Peyer's patch (tissue), 4 donors: ENCODE results near the gene C1QL1. TPM values are rescaled to one million over a fixed set of nuclear protein-coding genes. Genes with fewer than 3 reads are reported as not detected.
A peak's percentile ranks its signal among the peaks of the same experiment; 100 is the strongest.

ENCODE experiments used
- DNase-seq, 3 donors: peaks; one replicate each; pipeline ENCODE4 v3.0.0-alpha.2; 2017 to 2019
- H3K27ac ChIP-seq, 4 donors: fragments of 200-600 bp; sonication (generic); one replicate each; pipeline ENCODE4 v1.5.1; 2016 to 2019
- H3K27me3 ChIP-seq, 2 donors: fragments of 200-600 bp; sonication (generic); one replicate each; pipeline ENCODE4 v1.5.1; 2019
- H3K36me3 ChIP-seq, 3 donors: fragments of 200-600 bp; sonication (generic); one replicate each; pipeline ENCODE4 v1.5.1; 2016 to 2019
- H3K4me1 ChIP-seq, 4 donors: fragments of 200-600 bp; sonication (generic); one replicate each; pipeline ENCODE4 v1.5.1; 2016 to 2019
- H3K4me3 ChIP-seq, 4 donors: fragments of 200-600 bp; sonication (generic); 1 replicate in 3 of 4; 2 replicates in 1 of 4; pipeline ENCODE4 v1.5.1; 2016 to 2019; ENCODE audit warnings: mild to moderate bottlenecking in 1 of 4
- H3K9me3 ChIP-seq, 4 donors: fragments of 200-600 bp; sonication (generic); one replicate each; pipeline ENCODE4 v1.5.1; 2016 to 2019; ENCODE audit warnings: mild to moderate bottlenecking in 1 of 4
- CTCF ChIP-seq, 6 experiments: fragments of 450-650 bp in 4 of 6; fragments of 200-600 bp in 2 of 6; sonication (generic) in 1 of 6; IDR thresholded peaks; one replicate each; pipeline ENCODE4 v1.5.1; 2017 to 2019; ENCODE audit warnings: antibody characterized with exemption in 6 of 6, mild to moderate bottlenecking in 3 of 6, moderate library complexity in 1 of 6
- POLR2A ChIP-seq, 2 donors: fragments of 450-650 bp; IDR thresholded peaks; one replicate each; pipeline ENCODE4 v1.5.1; 2017; ENCODE audit warnings: antibody characterized with exemption in 2 of 2, mild to moderate bottlenecking in 2 of 2, moderate library complexity in 2 of 2
- total RNA-seq, 4 donors: library from RNA; depleted of rRNA; stranded (reverse); fragments of >200 nt; gene quantifications; one replicate each; pipeline ENCODE4 v1.1.0, GENCODE V29; 2016

C1QL1 gene
- total RNA-seq, 4 donors from 2014 or later, result 0.67 to 3.3 TPM; not detected in 2

GRCh38 chr17:44942456-44942855 is 25.6 kb downstream of the C1QL1 start:
- no peak overlapping the region for H3K27ac ChIP-seq

DNA sequence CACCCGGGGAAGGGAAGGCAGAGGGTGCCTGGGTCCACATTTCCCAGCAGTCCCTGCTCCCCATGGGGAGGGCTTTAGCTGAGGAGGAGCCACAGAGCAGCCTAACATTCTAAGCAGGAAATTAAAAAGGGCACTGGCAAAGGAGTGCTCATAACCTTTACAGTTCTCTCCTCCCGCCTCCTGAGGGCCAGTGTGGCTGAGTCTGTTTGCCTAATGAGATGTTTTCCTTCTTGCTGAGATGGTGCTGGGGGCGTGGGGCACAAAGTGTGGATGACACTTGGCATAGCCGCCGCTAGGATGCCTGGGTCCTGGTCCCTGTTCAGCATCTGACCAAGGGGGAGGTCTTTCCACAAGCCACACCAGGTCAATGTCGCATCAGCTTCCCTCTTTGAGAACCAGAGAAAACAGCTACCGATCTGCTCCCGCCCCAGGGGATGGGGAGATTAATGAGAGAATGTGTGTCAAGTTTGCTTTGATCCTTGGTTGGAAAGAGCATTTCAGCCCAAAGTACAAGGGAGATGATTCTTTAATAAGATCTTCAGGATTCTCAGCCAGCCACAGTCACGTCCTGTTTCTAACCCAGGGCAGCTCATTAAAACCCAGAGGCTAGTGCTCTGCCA is 26.3 kb downstream of the C1QL1 start:
- H3K27me3 ChIP-seq, result no peaks in the 10 kb centered on the region
- H3K36me3 ChIP-seq, result no peaks in the 10 kb centered on the region
- H3K4me3 ChIP-seq, result no peak overlapping the region
- H3K9me3 ChIP-seq, result no peaks in the 10 kb centered on the region
- TF ChIP-seq POLR2A (IDR thresholded peaks at IDR 0.05), result no peak
- no peak for TF ChIP-seq CTCF (IDR thresholded peaks at IDR 0.05)
- H3K4me1 ChIP-seq, result no peaks in the 10 kb centered on the region
- no peak overlapping the region for H3K27ac ChIP-seq
- DNase-seq, result no peak

More at GRCh38 chr17:44942456-44942855, 25.6 kb downstream of the C1QL1 start:
- Histone ChIP-seq H3K9me3 (no peaks in the 10 kb centered on the region), H3K4me1 (peaks cover 0 to 5% (median 4%) of the 10 kb centered on the region in 4 donors), H3K4me3 (no peak overlapping the region), H3K36me3 (no peaks in the 10 kb centered on the region), H3K27me3 (no peaks in the 10 kb centered on the region)
- DNase-seq, result no peak
- no peak for TF ChIP-seq CTCF (IDR thresholded peaks at IDR 0.05)
- no peak for TF ChIP-seq POLR2A (IDR thresholded peaks at IDR 0.05)

GRCh38 chr17:44940768-44941167 is 27.3 kb downstream of the C1QL1 start:
- no peaks in the 10 kb centered on the region for H3K9me3 ChIP-seq
- TF ChIP-seq CTCF (IDR thresholded peaks at IDR 0.05) (no peak), POLR2A (IDR thresholded peaks at IDR 0.05) (no peak)
- H3K4me1 ChIP-seq, result no peaks in the 10 kb centered on the region
- H3K4me3 ChIP-seq, result no peak overlapping the region
- H3K27ac ChIP-seq, result no peak overlapping the region
- no peak for DNase-seq
- H3K36me3 ChIP-seq, result no peaks in the 10 kb centered on the region
- H3K27me3 ChIP-seq, result no peaks in the 10 kb centered on the region

GRCh38 chr17:44940317-44940716 is 27.8 kb downstream of the C1QL1 start:
- Histone ChIP-seq H3K4me3 (no peak overlapping the region), H3K4me1 (no peaks in the 10 kb centered on the region), H3K27me3 (no peaks in the 10 kb centered on the region), H3K27ac (no peak overlapping the region), H3K36me3 (no peaks in the 10 kb centered on the region), H3K9me3 (no peaks in the 10 kb centered on the region)
- DNase-seq, result no peak
- no peak for TF ChIP-seq POLR2A (IDR thresholded peaks at IDR 0.05)
- TF ChIP-seq CTCF (IDR thresholded peaks at IDR 0.05), result no peak

DNA sequence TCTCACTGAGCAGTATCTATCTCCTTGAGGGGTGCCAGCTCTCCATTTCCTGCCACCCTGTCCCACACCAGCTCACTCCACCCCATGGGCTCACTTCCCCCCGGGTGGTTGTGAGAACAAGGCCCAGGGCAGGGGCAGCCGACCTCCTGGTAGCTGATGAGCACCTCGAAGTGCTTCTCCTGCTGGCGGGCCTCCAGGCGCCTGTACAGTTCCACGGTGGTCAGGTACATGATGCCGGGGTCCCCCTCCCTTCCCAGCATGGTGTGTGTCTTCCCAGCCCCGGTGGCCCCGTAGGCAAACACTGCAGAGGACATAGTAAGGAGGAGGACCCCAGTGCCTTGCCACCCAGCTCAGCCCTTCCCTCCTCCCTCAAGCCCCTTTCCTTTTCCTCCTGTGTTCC is 33.0 kb downstream of the C1QL1 start:
- H3K27ac ChIP-seq, result no peak overlapping the region
- DNase-seq, result peak in 1 of 3 donors; percentile 45
- H3K4me3 ChIP-seq, result no peak overlapping the region
- H3K9me3 ChIP-seq, result no peaks in the 10 kb centered on the region
- H3K4me1 ChIP-seq, result no peaks in the 10 kb centered on the region
- H3K27me3 ChIP-seq, result no peaks in the 10 kb centered on the region
- TF ChIP-seq CTCF (IDR thresholded peaks at IDR 0.05) (no peak), POLR2A (IDR thresholded peaks at IDR 0.05) (no peak)
- H3K36me3 ChIP-seq, result no peaks in the 10 kb centered on the region

GRCh38 chr17:44934745-44935105 is 33.4 kb downstream of the C1QL1 start:
- no peaks in the 10 kb centered on the region for H3K27me3 ChIP-seq
- no peaks in the 10 kb centered on the region for H3K9me3 ChIP-seq
- no peaks in the 10 kb centered on the region for H3K36me3 ChIP-seq
- TF ChIP-seq CTCF (IDR thresholded peaks at IDR 0.05) (no peak), POLR2A (IDR thresholded peaks at IDR 0.05) (no peak)
- no peak overlapping the region for H3K4me3 ChIP-seq
- DNase-seq, result peak in 1 of 3 donors; percentile 41
- no peak overlapping the region for H3K27ac ChIP-seq
- H3K4me1 ChIP-seq, result no peaks in the 10 kb centered on the region
